Mammary epithelial cell (primary cell): ENCODE data around the gene TNIP3.

Source experiments
- EZH2 ChIP-seq: IDR thresholded peaks from 2 replicates; pipeline ENCODE4 v1.6.1; 2012; ENCODE audit warnings: low read length, inconsistent platforms, borderline replicate concordance
- TF ChIP-seq, protein P1 (sequence below), 2 donors: IDR thresholded peaks in 1 of 2; conservative IDR thresholded peaks in 1 of 2; 2 replicates each; pipeline ENCODE4 v1.5.1; 2011 to 2012; ENCODE audit warnings: inconsistent platforms in 2 of 2, low read length in 2 of 2, mild to moderate bottlenecking in 2 of 2, control low read depth in 1 of 2, low read depth in 1 of 2; ENCODE audit not compliant: insufficient read depth in 1 of 2; ENCODE audit errors: extremely low read depth in 1 of 2

DNA sequence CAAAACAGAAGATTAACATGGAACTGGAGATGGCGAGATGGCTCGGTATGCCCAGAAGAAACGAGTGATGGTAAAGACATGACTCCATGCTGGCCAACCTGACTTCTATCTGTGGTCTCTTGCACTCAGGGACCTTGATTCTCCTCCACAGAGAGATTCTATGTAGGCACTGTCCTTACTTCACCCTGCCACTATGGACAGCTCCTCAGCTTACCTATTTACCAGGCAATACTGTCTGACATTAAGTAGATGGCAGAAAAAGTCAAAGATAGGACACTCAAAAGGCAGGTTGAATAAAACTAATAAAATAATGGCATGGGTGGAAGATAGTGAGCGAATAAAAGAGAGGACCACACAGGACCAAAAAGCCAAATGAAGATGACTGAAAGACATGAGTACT, 56.6 kb downstream of the TNIP3 start:
- TF ChIP-seq, protein P1, sequence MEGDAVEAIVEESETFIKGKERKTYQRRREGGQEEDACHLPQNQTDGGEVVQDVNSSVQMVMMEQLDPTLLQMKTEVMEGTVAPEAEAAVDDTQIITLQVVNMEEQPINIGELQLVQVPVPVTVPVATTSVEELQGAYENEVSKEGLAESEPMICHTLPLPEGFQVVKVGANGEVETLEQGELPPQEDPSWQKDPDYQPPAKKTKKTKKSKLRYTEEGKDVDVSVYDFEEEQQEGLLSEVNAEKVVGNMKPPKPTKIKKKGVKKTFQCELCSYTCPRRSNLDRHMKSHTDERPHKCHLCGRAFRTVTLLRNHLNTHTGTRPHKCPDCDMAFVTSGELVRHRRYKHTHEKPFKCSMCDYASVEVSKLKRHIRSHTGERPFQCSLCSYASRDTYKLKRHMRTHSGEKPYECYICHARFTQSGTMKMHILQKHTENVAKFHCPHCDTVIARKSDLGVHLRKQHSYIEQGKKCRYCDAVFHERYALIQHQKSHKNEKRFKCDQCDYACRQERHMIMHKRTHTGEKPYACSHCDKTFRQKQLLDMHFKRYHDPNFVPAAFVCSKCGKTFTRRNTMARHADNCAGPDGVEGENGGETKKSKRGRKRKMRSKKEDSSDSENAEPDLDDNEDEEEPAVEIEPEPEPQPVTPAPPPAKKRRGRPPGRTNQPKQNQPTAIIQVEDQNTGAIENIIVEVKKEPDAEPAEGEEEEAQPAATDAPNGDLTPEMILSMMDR (conservative IDR thresholded peaks at IDR 0.05 in 1 of 2, IDR thresholded peaks at IDR 0.05 in 1 of 2; ENCODE audit: extremely low read depth in 1 of 2, insufficient read depth in 1 of 2, low read depth in 1 of 2, low read length in 2 of 2) = no peak
- TF ChIP-seq EZH2 = no peak
